Esophagus squamous epithelium (tissue), 4 donors: ENCODE results near the gene KRTAP12-3.
"Not testable (repeated sequence)": the region's sequence is repeated elsewhere in the genome, so short reads cannot be mapped to it uniquely, and the experiment has no call there.

ENCODE experiments used
- POLR2A ChIP-seq, 4 donors: fragments of 450-650 bp; IDR thresholded peaks; one replicate each; pipeline ENCODE4 v1.6.1; 2017; ENCODE audit warnings: antibody characterized with exemption in 4 of 4, mild to moderate bottlenecking in 4 of 4, moderate library complexity in 3 of 4
- TF ChIP-seq, protein P1 (sequence below), 6 experiments: fragments of 450-650 bp in 4 of 6; fragments of 200-600 bp in 2 of 6; sonication (generic) in 2 of 6; IDR thresholded peaks; one replicate each; pipeline ENCODE4 v1.5.1; 2016 to 2019; ENCODE audit warnings: antibody characterized with exemption in 6 of 6, mild to moderate bottlenecking in 4 of 6, moderate library complexity in 4 of 6

DNA sequence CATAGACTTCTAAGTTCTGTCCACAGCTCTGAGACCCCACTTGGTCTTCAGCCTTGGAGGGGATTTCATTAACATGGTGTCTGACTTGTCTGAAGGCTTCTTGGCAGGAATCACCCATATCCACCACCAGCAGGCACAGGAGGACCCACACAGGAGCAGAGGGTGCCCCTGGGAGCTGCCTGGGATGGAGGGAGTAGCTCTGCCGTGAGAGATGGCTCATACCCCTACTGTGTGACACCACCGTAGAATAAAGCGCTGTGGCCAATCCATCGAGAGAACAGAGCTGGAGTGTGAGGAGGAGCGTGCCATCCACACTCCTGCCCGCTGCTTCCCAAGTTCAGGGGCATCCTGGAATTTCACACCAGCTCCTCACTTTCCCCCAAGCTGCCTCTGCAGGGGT, 27.3 kb downstream of the KRTAP12-3 start:
- TF ChIP-seq, protein P1, sequence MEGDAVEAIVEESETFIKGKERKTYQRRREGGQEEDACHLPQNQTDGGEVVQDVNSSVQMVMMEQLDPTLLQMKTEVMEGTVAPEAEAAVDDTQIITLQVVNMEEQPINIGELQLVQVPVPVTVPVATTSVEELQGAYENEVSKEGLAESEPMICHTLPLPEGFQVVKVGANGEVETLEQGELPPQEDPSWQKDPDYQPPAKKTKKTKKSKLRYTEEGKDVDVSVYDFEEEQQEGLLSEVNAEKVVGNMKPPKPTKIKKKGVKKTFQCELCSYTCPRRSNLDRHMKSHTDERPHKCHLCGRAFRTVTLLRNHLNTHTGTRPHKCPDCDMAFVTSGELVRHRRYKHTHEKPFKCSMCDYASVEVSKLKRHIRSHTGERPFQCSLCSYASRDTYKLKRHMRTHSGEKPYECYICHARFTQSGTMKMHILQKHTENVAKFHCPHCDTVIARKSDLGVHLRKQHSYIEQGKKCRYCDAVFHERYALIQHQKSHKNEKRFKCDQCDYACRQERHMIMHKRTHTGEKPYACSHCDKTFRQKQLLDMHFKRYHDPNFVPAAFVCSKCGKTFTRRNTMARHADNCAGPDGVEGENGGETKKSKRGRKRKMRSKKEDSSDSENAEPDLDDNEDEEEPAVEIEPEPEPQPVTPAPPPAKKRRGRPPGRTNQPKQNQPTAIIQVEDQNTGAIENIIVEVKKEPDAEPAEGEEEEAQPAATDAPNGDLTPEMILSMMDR (IDR thresholded peaks at IDR 0.05), result not testable (repeated sequence)
- not testable (repeated sequence) for TF ChIP-seq POLR2A (IDR thresholded peaks at IDR 0.05)
